ENCODE results near the gene CADPS2. TPM values are rescaled to one million over a fixed set of nuclear protein-coding genes. Genes with fewer than 3 reads are reported as not detected.

Gene CADPS2
- polyA plus RNA-seq, 1 donor (not counting 4 experiments of a cell fraction or from before 2014, with no cell fraction given): 0.35 TPM

- Histone ChIP-seq H2AFZ (ENCODE audit: control insufficient read depth, low read length) (no peak overlapping the region), H3K9ac (ENCODE audit: control insufficient read depth, extremely low read depth, insufficient read depth, low read length) (no peak overlapping the region), H3K36me3 (ENCODE audit: control insufficient read depth in 2 of 2, extremely low read depth in 1 of 2, insufficient read depth in 2 of 2, low read length in 2 of 2) (no peaks in the 10 kb centered on the region), H3K4me2 (ENCODE audit: control insufficient read depth, extremely low read depth, insufficient read depth, low read depth, low read length) (no peak overlapping the region), H4K20me1 (ENCODE audit: control insufficient read depth, extremely low read depth, insufficient read depth, low read length) (no peaks in the 10 kb centered on the region), H3K4me1 (ENCODE audit: control insufficient read depth, extremely low read depth, insufficient read depth, low read length) (no peaks in the 10 kb centered on the region), H3K79me2 (ENCODE audit: control insufficient read depth, insufficient read depth, low read length) (no peaks in the 10 kb centered on the region), H3K9me1 (ENCODE audit: control insufficient read depth, extremely low read depth, insufficient read depth, low read length) (no peaks in the 10 kb centered on the region), H3K27ac (ENCODE audit: control insufficient read depth, insufficient read depth, low read length) (no peak overlapping the region), H3K4me3 (ENCODE audit: control insufficient read depth in 2 of 3, extremely low read depth in 1 of 3, insufficient read depth in 2 of 3, low read depth in 1 of 3, low read length in 3 of 3) (no peak overlapping the region), H3K27me3 (ENCODE audit: control insufficient read depth, extremely low read depth, insufficient read depth, low read length) (no peaks in the 10 kb centered on the region), H3K9me3 (ENCODE audit: control insufficient read depth, low read depth, low read length) (no peaks in the 10 kb centered on the region)
- dilution Hi-C loops (cut with MboI; ENCODE audit: extremely low pct_ligation_motif_present, low sequenced_read_pairs): no loop called here
- FAIRE-seq (no peak), DNase-seq (ENCODE audit: low read depth, low spot score) (no peak)
- no peak for TF ChIP-seq EZH2 (IDR thresholded peaks at IDR 0.05; ENCODE audit: low read length)
- TF ChIP-seq, protein P1, sequence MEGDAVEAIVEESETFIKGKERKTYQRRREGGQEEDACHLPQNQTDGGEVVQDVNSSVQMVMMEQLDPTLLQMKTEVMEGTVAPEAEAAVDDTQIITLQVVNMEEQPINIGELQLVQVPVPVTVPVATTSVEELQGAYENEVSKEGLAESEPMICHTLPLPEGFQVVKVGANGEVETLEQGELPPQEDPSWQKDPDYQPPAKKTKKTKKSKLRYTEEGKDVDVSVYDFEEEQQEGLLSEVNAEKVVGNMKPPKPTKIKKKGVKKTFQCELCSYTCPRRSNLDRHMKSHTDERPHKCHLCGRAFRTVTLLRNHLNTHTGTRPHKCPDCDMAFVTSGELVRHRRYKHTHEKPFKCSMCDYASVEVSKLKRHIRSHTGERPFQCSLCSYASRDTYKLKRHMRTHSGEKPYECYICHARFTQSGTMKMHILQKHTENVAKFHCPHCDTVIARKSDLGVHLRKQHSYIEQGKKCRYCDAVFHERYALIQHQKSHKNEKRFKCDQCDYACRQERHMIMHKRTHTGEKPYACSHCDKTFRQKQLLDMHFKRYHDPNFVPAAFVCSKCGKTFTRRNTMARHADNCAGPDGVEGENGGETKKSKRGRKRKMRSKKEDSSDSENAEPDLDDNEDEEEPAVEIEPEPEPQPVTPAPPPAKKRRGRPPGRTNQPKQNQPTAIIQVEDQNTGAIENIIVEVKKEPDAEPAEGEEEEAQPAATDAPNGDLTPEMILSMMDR (optimal IDR thresholded peaks at IDR 0.05 in 1 of 3, IDR thresholded peaks at IDR 0.05 in 1 of 3, conservative IDR thresholded peaks at IDR 0.05 in 1 of 3; ENCODE audit: extremely low read depth in 1 of 3, insufficient read depth in 2 of 3, low read length in 3 of 3): no peak
Observed at GRCh38 chr7:122600042-122600441, 286.2 kb downstream of the CADPS2 start.

- H3K36me3 ChIP-seq (ENCODE audit: control insufficient read depth in 2 of 2, extremely low read depth in 1 of 2, insufficient read depth in 2 of 2, low read length in 2 of 2): no peaks in the 10 kb centered on the region
- H3K4me3 ChIP-seq (ENCODE audit: control insufficient read depth in 2 of 3, extremely low read depth in 1 of 3, insufficient read depth in 2 of 3, low read depth in 1 of 3, low read length in 3 of 3): no peak overlapping the region
- no peak overlapping the region for H3K27ac ChIP-seq (ENCODE audit: control insufficient read depth, insufficient read depth, low read length)
- no peaks in the 10 kb centered on the region for H3K27me3 ChIP-seq (ENCODE audit: control insufficient read depth, extremely low read depth, insufficient read depth, low read length)
- no peaks in the 10 kb centered on the region for H3K4me1 ChIP-seq (ENCODE audit: control insufficient read depth, extremely low read depth, insufficient read depth, low read length)
- H3K9me3 ChIP-seq (ENCODE audit: control insufficient read depth, low read depth, low read length): no peaks in the 10 kb centered on the region
- FAIRE-seq (no peak), DNase-seq (ENCODE audit: low read depth, low spot score) (no peak)
- H4K20me1 ChIP-seq (ENCODE audit: control insufficient read depth, extremely low read depth, insufficient read depth, low read length): no peaks in the 10 kb centered on the region
- H3K79me2 ChIP-seq (ENCODE audit: control insufficient read depth, insufficient read depth, low read length): no peaks in the 10 kb centered on the region
- H3K9me1 ChIP-seq (ENCODE audit: control insufficient read depth, extremely low read depth, insufficient read depth, low read length): no peaks in the 10 kb centered on the region
- dilution Hi-C loops (cut with MboI; ENCODE audit: extremely low pct_ligation_motif_present, low sequenced_read_pairs): no loop called here
- no peak overlapping the region for H3K9ac ChIP-seq (ENCODE audit: control insufficient read depth, extremely low read depth, insufficient read depth, low read length)
- H3K4me2 ChIP-seq (ENCODE audit: control insufficient read depth, extremely low read depth, insufficient read depth, low read depth, low read length): no peak overlapping the region
- TF ChIP-seq, protein P1 (optimal IDR thresholded peaks at IDR 0.05 in 1 of 3, IDR thresholded peaks at IDR 0.05 in 1 of 3, conservative IDR thresholded peaks at IDR 0.05 in 1 of 3; ENCODE audit: extremely low read depth in 1 of 3, insufficient read depth in 2 of 3, low read length in 3 of 3): no peak
- no peak for TF ChIP-seq EZH2 (IDR thresholded peaks at IDR 0.05; ENCODE audit: low read length)
- no peak overlapping the region for H2AFZ ChIP-seq (ENCODE audit: control insufficient read depth, low read length)
Observed at GRCh38 chr7:122597277-122597676, 289.0 kb downstream of the CADPS2 start.

All from keratinocyte (primary cell).